PC-9 (cell line): ENCODE measurements around the gene ZFX. TPM values are rescaled to one million over a fixed set of nuclear protein-coding genes. Genes with fewer than 3 reads are reported as not detected.

Experiments
- BruUV-seq: library from RNA; stranded (reverse); fragments of 400-500 nt; replicated peaks from 2 replicates; lab custom pipeline; 2021; lab: Mats Ljungman, UMichigan
- CTCF ChIA-PET: fragments of 300-600 bp; sonication (Branson Sonifier 250); formaldehyde crosslinking; loops from one replicate; lab custom pipeline; 2022; ENCODE audit warnings: antibody characterized with exemption; lab: Charles Lee
- POLR2A ChIA-PET: fragments of 300-600 bp; sonication (Branson Sonifier 250); formaldehyde crosslinking; loops from one replicate; lab custom pipeline; 2022; ENCODE audit warnings: antibody characterized with exemption; ENCODE audit not compliant: unreplicated experiment; lab: Charles Lee
- DNase-seq, 2 experiments: peaks; one replicate each; pipeline versions ENCODE4 v3.0.0 to v3.0.0-alpha.2; 2015 to 2022; ENCODE audit warnings: mixed read lengths in 1 of 2
- H2AFZ ChIP-seq: fragments of 200-600 bp; sonication (generic); 2 replicates; pipeline ENCODE4 v1.8.1; 2017; ENCODE audit warnings: antibody characterized with exemption
- H3F3A ChIP-seq: fragments of 200-600 bp; sonication (generic); 2 replicates; pipeline ENCODE4 v1.8.1; 2017; ENCODE audit warnings: antibody characterized with exemption, mild to moderate bottlenecking, low read depth; ENCODE audit not compliant: insufficient read depth
- H3K27ac ChIP-seq: fragments of 200-600 bp; sonication (generic); 2 replicates; pipeline ENCODE4 v1.6.1; 2016; ENCODE audit warnings: mixed run types
- H3K27me3 ChIP-seq: fragments of 200-600 bp; sonication (generic); 2 replicates; pipeline ENCODE4 v1.6.1; 2016; ENCODE audit warnings: low read depth, mixed run types; ENCODE audit not compliant: insufficient read depth
- H3K36me3 ChIP-seq: fragments of 200-600 bp; sonication (generic); 2 replicates; pipeline ENCODE4 v1.6.1; 2016; ENCODE audit warnings: low read depth, mixed run types
- H3K4me1 ChIP-seq: fragments of 200-600 bp; sonication (generic); replicated peaks from 2 replicates; pipeline ENCODE4 v1.6.1; 2016; ENCODE audit warnings: mixed run types; ENCODE audit not compliant: insufficient read depth
- H3K4me2 ChIP-seq: fragments of 200-600 bp; sonication (generic); 2 replicates; pipeline ENCODE4 v1.6.1; 2017; ENCODE audit warnings: mixed run types
- H3K4me3 ChIP-seq: fragments of 200-600 bp; sonication (generic); 2 replicates; pipeline ENCODE4 v1.6.1; 2016; ENCODE audit warnings: mixed run types
- H3K79me2 ChIP-seq: fragments of 200-600 bp; sonication (generic); 2 replicates; pipeline ENCODE4 v1.6.1; 2017; ENCODE audit warnings: low read depth, mixed run types
- H3K9me2 ChIP-seq: fragments of 200-600 bp; sonication (generic); 2 replicates; pipeline ENCODE4 v1.8.1; 2017; ENCODE audit warnings: mild to moderate bottlenecking; ENCODE audit not compliant: insufficient read depth
- H3K9me3 ChIP-seq: fragments of 200-600 bp; sonication (generic); 2 replicates; pipeline ENCODE4 v1.8.1; 2016; ENCODE audit warnings: low read depth; ENCODE audit not compliant: insufficient read depth
- H4K20me1 ChIP-seq: fragments of 200-600 bp; sonication (generic); 2 replicates; pipeline ENCODE4 v1.8.1; 2017; ENCODE audit not compliant: insufficient read depth
- EZH2 ChIP-seq: fragments of 200-600 bp; sonication (generic); IDR thresholded peaks from 2 replicates; pipeline ENCODE4 v1.8.0; 2017; ENCODE audit warnings: antibody characterized with exemption, low read depth
- intact Hi-C: fragments of 100-400 bp; cut with micrococcal nuclease; formaldehyde crosslinking; loops from one replicate; pipeline ENCODE4 v1.10.0; 2022; ENCODE audit not compliant: unreplicated experiment
- total RNA-seq: library from RNA; stranded (reverse); gene quantifications from 2 replicates; pipeline ENCODE4 v1.2.3, GENCODE V29; 2021
- TF ChIP-seq, protein P1 (sequence below): fragments of 200-600 bp; sonication (generic); conservative IDR thresholded peaks from 2 replicates; pipeline ENCODE4 v1.6.1; 2017; ENCODE audit warnings: mixed run types, antibody characterized with exemption, mild to moderate bottlenecking, moderate library complexity

ZFX gene
- total RNA-seq, 1 experiment from 2014 or later: 39.6 TPM

DNA sequence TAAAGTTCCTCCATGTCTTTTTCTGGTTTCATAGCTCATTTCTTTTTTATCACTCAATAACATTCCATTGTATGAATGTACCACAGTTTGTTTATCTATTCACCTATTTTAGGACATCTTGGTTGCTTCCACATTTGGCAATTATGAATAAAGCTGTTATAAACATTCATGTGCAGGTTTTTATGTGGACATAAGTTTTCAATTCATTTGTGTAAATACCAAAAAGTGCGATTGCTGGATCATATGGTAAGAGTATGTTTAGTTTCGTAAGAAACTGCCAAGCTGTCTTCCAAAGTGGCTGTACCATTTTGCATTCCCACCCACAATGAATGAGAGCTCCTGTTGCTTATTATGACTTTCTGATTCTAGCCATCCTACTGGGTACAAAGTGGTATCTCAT is 36.3 kb upstream of the ZFX start:
- TF ChIP-seq, protein P1, sequence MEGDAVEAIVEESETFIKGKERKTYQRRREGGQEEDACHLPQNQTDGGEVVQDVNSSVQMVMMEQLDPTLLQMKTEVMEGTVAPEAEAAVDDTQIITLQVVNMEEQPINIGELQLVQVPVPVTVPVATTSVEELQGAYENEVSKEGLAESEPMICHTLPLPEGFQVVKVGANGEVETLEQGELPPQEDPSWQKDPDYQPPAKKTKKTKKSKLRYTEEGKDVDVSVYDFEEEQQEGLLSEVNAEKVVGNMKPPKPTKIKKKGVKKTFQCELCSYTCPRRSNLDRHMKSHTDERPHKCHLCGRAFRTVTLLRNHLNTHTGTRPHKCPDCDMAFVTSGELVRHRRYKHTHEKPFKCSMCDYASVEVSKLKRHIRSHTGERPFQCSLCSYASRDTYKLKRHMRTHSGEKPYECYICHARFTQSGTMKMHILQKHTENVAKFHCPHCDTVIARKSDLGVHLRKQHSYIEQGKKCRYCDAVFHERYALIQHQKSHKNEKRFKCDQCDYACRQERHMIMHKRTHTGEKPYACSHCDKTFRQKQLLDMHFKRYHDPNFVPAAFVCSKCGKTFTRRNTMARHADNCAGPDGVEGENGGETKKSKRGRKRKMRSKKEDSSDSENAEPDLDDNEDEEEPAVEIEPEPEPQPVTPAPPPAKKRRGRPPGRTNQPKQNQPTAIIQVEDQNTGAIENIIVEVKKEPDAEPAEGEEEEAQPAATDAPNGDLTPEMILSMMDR: no peak
- no peak for TF ChIP-seq EZH2
- ChIA-PET CTCF (no interaction called here), POLR2A (no interaction called here)
- Histone ChIP-seq H3K9me2 (no peaks in the 10 kb centered on the region), H3K4me2 (no peak overlapping the region), H3K36me3 (no peaks in the 10 kb centered on the region), H4K20me1 (no peaks in the 10 kb centered on the region), H3K27ac (no peak overlapping the region), H3K4me1 (no peaks in the 10 kb centered on the region; the same call in 1 of the 2 replicates), H3F3A (no peaks in the 10 kb centered on the region), H3K4me3 (no peak overlapping the region), H3K9me3 (no peaks in the 10 kb centered on the region), H3K27me3 (no peaks in the 10 kb centered on the region), H2AFZ (no peak overlapping the region), H3K79me2 (no peaks in the 10 kb centered on the region)
- no peak for DNase-seq
- intact Hi-C loops: no loop called here
- BruUV-seq: no TSS peak

DNA sequence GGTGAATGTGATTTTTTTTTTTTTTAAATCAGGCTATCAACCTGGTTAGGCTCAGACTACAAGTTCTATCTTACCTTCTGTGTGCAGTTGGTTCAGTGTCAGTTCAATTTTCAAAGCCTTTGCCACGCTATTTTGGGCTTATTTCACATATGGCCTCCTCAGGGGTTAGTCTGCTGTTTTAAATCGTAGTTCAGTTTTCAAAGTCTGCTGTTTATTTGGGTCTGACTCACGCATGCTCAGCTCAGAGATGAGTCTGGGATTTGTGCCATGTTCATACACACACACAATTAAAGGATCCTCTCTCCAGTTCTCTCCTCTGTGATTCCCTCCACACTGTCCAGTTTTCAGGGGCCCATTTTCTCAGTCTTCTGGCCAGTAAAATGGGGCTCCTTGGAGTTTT is 32.3 kb upstream of the ZFX start:
- no peaks in the 10 kb centered on the region; the same call in 1 of the 2 replicates for H3K4me1 ChIP-seq
- H3K27ac ChIP-seq: no peak overlapping the region
- no peaks in the 10 kb centered on the region for H3K79me2 ChIP-seq
- ChIA-PET POLR2A (no interaction called here), CTCF (no interaction called here)
- no TSS peak for BruUV-seq
- H3K36me3 ChIP-seq: no peaks in the 10 kb centered on the region
- no peaks in the 10 kb centered on the region for H4K20me1 ChIP-seq
- no peak for DNase-seq
- H3K9me3 ChIP-seq: no peaks in the 10 kb centered on the region
- H3K4me2 ChIP-seq: no peak overlapping the region
- H2AFZ ChIP-seq: peak overlapping the region; percentile 59; the same call in 1 of the 2 replicates
- H3F3A ChIP-seq: no peaks in the 10 kb centered on the region
- H3K27me3 ChIP-seq: no peaks in the 10 kb centered on the region
- no peaks in the 10 kb centered on the region for H3K9me2 ChIP-seq
- no peak overlapping the region for H3K4me3 ChIP-seq
- no peak for TF ChIP-seq EZH2
- TF ChIP-seq, protein P1: no peak
- intact Hi-C loops: no loop called here

DNA sequence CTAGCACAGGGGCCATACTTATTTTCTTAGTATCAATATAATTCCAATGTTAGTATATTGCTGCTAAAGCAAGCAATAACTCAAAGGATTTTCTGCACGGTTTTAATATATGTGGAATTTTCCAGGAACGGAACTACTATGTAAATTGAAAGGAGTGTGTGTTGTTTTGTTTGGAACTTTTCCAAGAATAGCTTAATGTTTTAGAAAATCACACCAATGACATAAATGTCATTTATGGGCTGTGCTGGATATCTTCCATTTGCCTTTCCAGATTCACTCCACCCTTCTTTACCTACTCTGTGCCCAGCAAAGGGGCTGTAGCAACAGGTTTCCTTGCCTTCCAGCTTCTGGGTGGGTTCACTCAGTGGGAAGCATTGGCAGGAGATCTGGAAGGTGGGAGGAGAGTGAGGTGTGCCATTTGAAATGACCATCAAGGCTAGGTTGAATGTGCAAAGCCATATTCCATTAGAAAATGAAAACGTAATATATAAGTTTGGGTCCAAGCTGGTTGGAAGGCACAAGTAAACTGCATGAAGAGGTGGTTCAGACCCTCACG is 25.2 kb upstream of the ZFX start:
- no peak overlapping the region for H3K4me2 ChIP-seq

More for the DNA sequence above, 25.2 kb upstream of the ZFX start:
- Histone ChIP-seq H4K20me1 (no peaks in the 10 kb centered on the region), H3K4me1 (no peaks in the 10 kb centered on the region), H3K4me3 (no peak overlapping the region), H3K79me2 (no peaks in the 10 kb centered on the region), H3K27ac (no peak overlapping the region), H3K9me3 (no peaks in the 10 kb centered on the region), H3K9me2 (no peaks in the 10 kb centered on the region), H2AFZ (no peak overlapping the region), H3F3A (no peaks in the 10 kb centered on the region), H3K36me3 (no peaks in the 10 kb centered on the region), H3K27me3 (no peaks in the 10 kb centered on the region)
- CTCF ChIA-PET: no interaction called here
- BruUV-seq: no TSS peak
- no peak for DNase-seq
- POLR2A ChIA-PET: no interaction called here
- intact Hi-C loops: no loop called here
- no peak for TF ChIP-seq EZH2
- TF ChIP-seq, protein P1: no peak
